H1 (cell line): ENCODE results near the gene KCNQ1OT1. TPM values are rescaled to one million over a fixed set of nuclear protein-coding genes. Genes with fewer than 3 reads are reported as not detected.

ENCODE experiments used
- NANOG ChIP-seq: IDR thresholded peaks from 2 replicates; pipeline ENCODE4 v1.6.1; 2011; ENCODE audit warnings: low read length, low read depth, mild to moderate bottlenecking, inconsistent platforms; ENCODE audit not compliant: insufficient read depth, poor library complexity, severe bottlenecking
- POLR2AphosphoS5 ChIP-seq: IDR thresholded peaks from 2 replicates; pipeline ENCODE4 v1.6.1; 2011; ENCODE audit warnings: low read depth, low read length
- SIN3A ChIP-seq, 2 experiments: IDR thresholded peaks in 1 of 2; conservative IDR thresholded peaks in 1 of 2; 2 replicates each; pipeline ENCODE4 v1.6.1; 2011 to 2012; ENCODE audit warnings: low read length in 2 of 2, improper control_type of control experiment in 1 of 2, low read depth in 1 of 2, mild to moderate bottlenecking in 1 of 2
- SP2 ChIP-seq: IDR thresholded peaks from 2 replicates; pipeline ENCODE4 v1.6.1; 2012; ENCODE audit warnings: mild to moderate bottlenecking, low read length, inconsistent platforms
- YY1 ChIP-seq: IDR thresholded peaks from 2 replicates; pipeline ENCODE4 v1.6.1; 2011; ENCODE audit warnings: low read depth, mild to moderate bottlenecking, low read length
- polyA plus RNA-seq, 7 experiments: library from polyadenylated mRNA; depleted of rRNA in 3 of 7; stranded (reverse) in 5 of 7; unstranded in 2 of 7; fragments of >200 nt in 5 of 7; fragments of 200-250 nt in 2 of 7; gene quantifications; 1 replicate in 5 of 7; 2 replicates in 1 of 7; 4 replicates in 1 of 7; pipeline versions ENCODE4 v1.2.1 to v1.2.3, GENCODE V29; 2011 to 2013; ENCODE audit warnings: missing spikeins in 2 of 7, mixed read lengths in 2 of 7
- total RNA-seq: library from RNA; stranded (reverse); fragmentation: NEBNext Ultra II Directional; extraction: Animal tissue kit (Norgen Biotek cat#: 25700); gene quantifications from 2 replicates; pipeline ENCODE4 v1.2.1, GENCODE V29; 2021

Gene KCNQ1OT1
- total and polyA plus RNA-seq, 2 of the 8 experiments (the other 6 are each of a cell fraction or from before 2014, with no cell fraction given): 0.21 to 1.2 TPM

GRCh38 chr11:2663915-2664314 lies 35.9 kb downstream of the KCNQ1OT1 start (continued):
- TF ChIP-seq POLR2AphosphoS5 (no peak), SIN3A (conservative IDR thresholded peaks at IDR 0.05 in 1 of 2, IDR thresholded peaks at IDR 0.05 in 1 of 2; ENCODE audit: low read depth in 1 of 2, low read length in 2 of 2) (no peak), YY1 (no peak), NANOG (no peak), SP2 (no peak)
